ENCODE measurements around the gene C4orf36.

The C4orf36 gene

DNA sequence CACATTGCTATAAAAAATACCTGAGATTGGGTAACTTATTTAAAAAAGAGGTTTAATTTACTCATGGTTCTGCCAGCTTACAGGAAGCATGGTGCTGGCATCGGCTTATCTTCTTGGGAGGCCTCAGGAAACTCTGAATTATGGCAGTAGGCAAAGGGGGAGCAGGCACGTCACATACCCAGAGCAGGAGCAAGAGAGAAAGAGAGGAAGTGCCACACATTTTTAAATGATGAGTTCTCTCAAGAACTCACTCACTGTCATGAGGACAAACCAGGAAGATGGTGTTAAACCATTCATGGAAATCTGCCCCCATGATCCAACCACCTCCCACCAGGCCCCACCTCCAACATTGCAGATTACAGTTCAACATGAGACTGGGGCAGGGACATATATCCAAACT, 32.6 kb upstream of the C4orf36 start:
- Mint-ChIP-seq H3K4me3 (no peak overlapping the region), H3K4me1 (ENCODE audit: low read depth) (peaks cover 11% of the 10 kb centered on the region), H3K36me3 (ENCODE audit: low read depth) (no peaks in the 10 kb centered on the region), H3K27me3 (ENCODE audit: low read depth) (no peaks in the 10 kb centered on the region), H3K9me3 (no peaks in the 10 kb centered on the region), H3K27ac (no peak overlapping the region)

- H3K36me3 Mint-ChIP-seq (ENCODE audit: low read depth) = no peaks in the 10 kb centered on the region
- H3K4me3 Mint-ChIP-seq = no peak overlapping the region
- peaks cover 7% of the 10 kb centered on the region for H3K4me1 Mint-ChIP-seq (ENCODE audit: low read depth)
- H3K27me3 Mint-ChIP-seq (ENCODE audit: low read depth) = no peaks in the 10 kb centered on the region
- no peak overlapping the region for H3K27ac Mint-ChIP-seq
- no peaks in the 10 kb centered on the region for H3K9me3 Mint-ChIP-seq
These were observed 29.5 kb upstream of the C4orf36 start for GRCh38 chr4:86921608-86922252.

DNA sequence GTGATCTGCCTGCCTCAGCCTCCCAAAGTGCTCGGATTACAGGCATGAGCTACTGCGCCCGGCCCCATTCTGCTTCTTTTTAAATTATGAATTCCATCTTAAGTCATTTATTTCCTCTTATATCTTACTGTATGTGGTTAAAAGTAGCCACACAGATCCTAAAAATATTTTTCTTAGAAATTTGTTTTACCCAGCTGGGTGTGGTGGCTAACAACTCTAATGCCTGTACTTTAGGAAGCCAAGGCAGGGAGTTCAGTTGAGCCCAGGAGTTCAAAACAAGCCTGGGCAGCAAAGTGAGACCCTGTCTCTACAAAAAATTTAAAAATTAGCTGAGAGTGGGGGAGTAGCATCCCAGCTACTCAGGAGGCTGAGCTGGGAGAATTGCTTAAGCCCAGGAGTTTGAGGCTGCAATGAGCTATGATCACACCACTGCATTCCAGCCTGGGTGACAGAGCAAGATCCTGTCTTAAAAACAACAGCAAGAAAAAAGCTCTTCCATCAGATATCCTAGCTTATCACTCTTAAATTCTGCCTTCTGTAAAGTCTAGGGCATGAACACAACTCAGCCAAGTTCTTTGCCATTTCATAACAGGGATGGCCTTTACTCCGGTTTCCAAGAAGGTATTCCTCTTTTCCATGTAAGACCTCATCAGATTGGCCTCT, 27.5 kb upstream of the C4orf36 start:
- Mint-ChIP-seq H3K4me3 (no peak overlapping the region), H3K36me3 (ENCODE audit: low read depth) (no peaks in the 10 kb centered on the region), H3K4me1 (ENCODE audit: low read depth) (peaks cover 7% of the 10 kb centered on the region), H3K27ac (no peak overlapping the region), H3K27me3 (ENCODE audit: low read depth) (no peaks in the 10 kb centered on the region), H3K9me3 (no peaks in the 10 kb centered on the region)

DNA sequence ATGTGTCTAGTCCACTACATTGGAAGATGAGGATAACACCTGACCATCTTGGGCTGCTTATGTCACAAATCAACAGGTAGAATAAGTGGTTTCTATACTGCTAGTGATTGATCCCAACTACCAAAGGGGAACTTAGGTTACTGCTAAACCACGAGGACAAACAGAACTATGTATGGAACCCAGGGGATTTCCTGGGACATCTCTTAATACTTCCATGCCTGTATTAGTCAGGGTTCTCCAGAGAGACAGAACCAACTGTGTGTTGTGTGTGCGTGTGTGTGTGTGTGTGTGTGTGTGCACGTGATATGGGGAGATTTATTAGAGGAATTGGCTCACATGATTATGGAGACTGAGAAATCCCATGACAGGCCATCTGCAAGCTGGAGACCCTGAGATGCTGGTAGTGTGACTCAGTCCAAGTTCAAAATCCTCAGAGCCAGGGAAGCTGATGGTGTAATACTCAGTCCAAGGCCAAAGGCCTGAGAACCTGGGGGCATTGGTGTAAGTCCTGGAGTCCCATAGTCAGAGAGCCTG, 26.4 kb upstream of the C4orf36 start:
- H3K4me3 Mint-ChIP-seq = no peak overlapping the region
- peaks cover 7% of the 10 kb centered on the region for H3K4me1 Mint-ChIP-seq (ENCODE audit: low read depth)
- H3K36me3 Mint-ChIP-seq (ENCODE audit: low read depth) = no peaks in the 10 kb centered on the region
- H3K27ac Mint-ChIP-seq = no peak overlapping the region
- H3K27me3 Mint-ChIP-seq (ENCODE audit: low read depth) = no peaks in the 10 kb centered on the region
- no peaks in the 10 kb centered on the region for H3K9me3 Mint-ChIP-seq

- Mint-ChIP-seq H3K36me3 (ENCODE audit: low read depth) (no peaks in the 10 kb centered on the region), H3K27ac (no peak overlapping the region), H3K9me3 (no peaks in the 10 kb centered on the region), H3K27me3 (ENCODE audit: low read depth) (no peaks in the 10 kb centered on the region), H3K4me3 (no peak overlapping the region), H3K4me1 (ENCODE audit: low read depth) (peaks cover 7% of the 10 kb centered on the region)
These were observed 25.2 kb upstream of the C4orf36 start for GRCh38 chr4:86917212-86918039.

- Mint-ChIP-seq H3K27ac (no peak overlapping the region), H3K4me1 (ENCODE audit: low read depth) (peaks cover 7% of the 10 kb centered on the region), H3K9me3 (no peaks in the 10 kb centered on the region), H3K4me3 (no peak overlapping the region), H3K36me3 (ENCODE audit: low read depth) (no peaks in the 10 kb centered on the region), H3K27me3 (ENCODE audit: low read depth) (no peaks in the 10 kb centered on the region)
These were observed 24.2 kb upstream of the C4orf36 start for GRCh38 chr4:86916392-86916791.

DNA sequence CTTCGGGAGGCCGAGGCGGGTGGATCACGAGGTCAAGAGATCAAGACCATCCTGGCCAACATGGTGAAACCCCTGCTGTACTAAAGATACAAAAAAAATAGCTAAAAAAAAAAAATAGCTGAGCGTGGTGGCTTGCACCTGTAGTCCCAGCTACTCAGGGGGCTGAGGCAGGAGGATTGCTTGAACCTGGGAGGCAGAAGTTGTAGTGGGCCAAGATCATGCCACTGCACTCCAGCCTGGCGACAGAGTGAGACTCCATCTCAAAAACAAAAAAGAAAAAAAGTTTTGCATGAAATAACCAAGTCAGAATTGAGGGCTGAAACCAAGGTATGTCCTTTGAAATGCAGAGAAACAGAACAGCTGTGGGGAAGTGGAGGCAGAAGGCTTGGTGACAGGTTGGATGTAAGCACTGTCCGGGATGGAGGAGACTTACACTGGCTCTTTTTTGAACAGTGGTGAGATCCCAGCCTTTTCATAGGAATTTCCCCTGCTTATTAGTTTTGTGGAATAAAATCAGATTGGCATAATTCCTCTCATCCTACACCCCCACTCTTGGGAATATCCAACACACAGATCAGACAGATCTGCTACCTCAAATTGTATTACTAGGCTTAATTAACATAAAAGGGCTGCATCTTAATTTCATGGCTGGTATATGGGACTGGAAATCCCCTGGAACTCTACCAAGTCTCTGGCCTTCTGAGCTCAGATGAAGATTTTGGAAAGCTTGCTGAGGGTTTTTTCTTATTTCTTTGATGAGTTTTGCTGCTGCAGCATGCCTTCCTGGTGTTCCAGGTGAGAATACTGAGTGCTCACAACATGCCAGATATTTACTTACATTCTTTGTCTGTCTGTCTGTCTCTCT, 18.8 kb upstream of the C4orf36 start:
- Mint-ChIP-seq H3K4me1 (ENCODE audit: low read depth) (peaks cover 9% of the 10 kb centered on the region), H3K9me3 (no peaks in the 10 kb centered on the region), H3K4me3 (no peak overlapping the region), H3K27ac (no peak overlapping the region), H3K36me3 (ENCODE audit: low read depth) (no peaks in the 10 kb centered on the region), H3K27me3 (ENCODE audit: low read depth) (no peaks in the 10 kb centered on the region)

GRCh38 chr4:86910369-86910768, 18.1 kb upstream of the C4orf36 start:
- no peak overlapping the region for H3K27ac Mint-ChIP-seq

GRCh38 chr4:86909546-86910295, 17.5 kb upstream of the C4orf36 start:
- peaks cover 9% of the 10 kb centered on the region for H3K4me1 Mint-ChIP-seq (ENCODE audit: low read depth)
- H3K36me3 Mint-ChIP-seq (ENCODE audit: low read depth) = no peaks in the 10 kb centered on the region
- no peak overlapping the region for H3K27ac Mint-ChIP-seq
- no peaks in the 10 kb centered on the region for H3K9me3 Mint-ChIP-seq
- H3K4me3 Mint-ChIP-seq = no peak overlapping the region
- no peaks in the 10 kb centered on the region for H3K27me3 Mint-ChIP-seq (ENCODE audit: low read depth)

More at GRCh38 chr4:86910369-86910768, 18.1 kb upstream of the C4orf36 start:
- Mint-ChIP-seq H3K4me1 (ENCODE audit: low read depth) (peaks cover 9% of the 10 kb centered on the region), H3K9me3 (no peaks in the 10 kb centered on the region), H3K27me3 (ENCODE audit: low read depth) (no peaks in the 10 kb centered on the region), H3K4me3 (no peak overlapping the region), H3K36me3 (ENCODE audit: low read depth) (no peaks in the 10 kb centered on the region)

GRCh38 chr4:86908251-86908657, 16.0 kb upstream of the C4orf36 start:
- no peaks in the 10 kb centered on the region for H3K27me3 Mint-ChIP-seq (ENCODE audit: low read depth)
- no peaks in the 10 kb centered on the region for H3K9me3 Mint-ChIP-seq
- H3K4me1 Mint-ChIP-seq (ENCODE audit: low read depth) = peaks cover 10% of the 10 kb centered on the region
- peak overlapping the region; percentile 45 for H3K4me3 Mint-ChIP-seq
- no peaks in the 10 kb centered on the region for H3K36me3 Mint-ChIP-seq (ENCODE audit: low read depth)
- no peak overlapping the region for H3K27ac Mint-ChIP-seq

DNA sequence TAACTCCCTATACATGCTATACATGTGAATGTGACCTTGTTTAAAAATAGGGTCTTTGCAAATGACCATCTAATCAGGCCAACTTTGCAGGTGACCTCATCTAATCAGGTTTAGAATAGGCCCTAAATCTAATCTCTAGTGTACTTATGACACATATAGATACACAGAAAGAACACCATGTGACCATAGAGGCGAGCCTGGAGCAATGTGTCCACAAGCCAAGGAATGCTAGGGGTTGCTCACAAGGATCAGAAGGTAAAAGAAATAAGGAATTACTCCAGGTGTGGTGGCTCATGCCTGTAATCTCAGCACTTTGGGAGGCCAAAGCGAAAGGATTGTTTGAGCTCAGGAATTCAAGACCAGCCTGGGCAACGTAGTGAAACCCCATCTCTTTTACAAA, 9.6 kb upstream of the C4orf36 start:
- Mint-ChIP-seq H3K27ac (no peak overlapping the region), H3K27me3 (ENCODE audit: low read depth) (peaks cover 6% of the 10 kb centered on the region), H3K36me3 (ENCODE audit: low read depth) (no peaks in the 10 kb centered on the region), H3K9me3 (no peaks in the 10 kb centered on the region), H3K4me1 (ENCODE audit: low read depth) (peaks cover 1% of the 10 kb centered on the region), H3K4me3 (no peak overlapping the region)

GRCh38 chr4:86898562-86898961, 6.3 kb upstream of the C4orf36 start:
- no peak overlapping the region for H3K27ac Mint-ChIP-seq
- H3K27me3 Mint-ChIP-seq (ENCODE audit: low read depth) = peaks cover 6% of the 10 kb centered on the region
- no peaks in the 10 kb centered on the region for H3K9me3 Mint-ChIP-seq
- H3K4me3 Mint-ChIP-seq = no peak overlapping the region
- H3K36me3 Mint-ChIP-seq (ENCODE audit: low read depth) = no peaks in the 10 kb centered on the region
- no peaks in the 10 kb centered on the region for H3K4me1 Mint-ChIP-seq (ENCODE audit: low read depth)

GRCh38 chr4:86896596-86896995, 4.4 kb upstream of the C4orf36 start:
- Mint-ChIP-seq H3K9me3 (no peaks in the 10 kb centered on the region), H3K36me3 (ENCODE audit: low read depth) (no peaks in the 10 kb centered on the region), H3K27me3 (ENCODE audit: low read depth) (peaks cover 12% of the 10 kb centered on the region), H3K4me1 (ENCODE audit: low read depth) (peaks cover 8% of the 10 kb centered on the region), H3K4me3 (no peak overlapping the region), H3K27ac (no peak overlapping the region)

Measured in T-helper 1 cell treated with Interleukin-12 subunit alpha and Interleukin-12 subunit beta and Interleukin-4 antibody, amounts not matched to agents 30 μg/mL and 1 μg/mL, for 36 hours (primary cell).